ENCODE results near the gene NCKAP5. TPM values are rescaled to one million over a fixed set of nuclear protein-coding genes. Genes with fewer than 3 reads are reported as not detected.

NCKAP5 gene
- total RNA-seq, 1 donor from 2014 or later = 0.46 TPM

DNA sequence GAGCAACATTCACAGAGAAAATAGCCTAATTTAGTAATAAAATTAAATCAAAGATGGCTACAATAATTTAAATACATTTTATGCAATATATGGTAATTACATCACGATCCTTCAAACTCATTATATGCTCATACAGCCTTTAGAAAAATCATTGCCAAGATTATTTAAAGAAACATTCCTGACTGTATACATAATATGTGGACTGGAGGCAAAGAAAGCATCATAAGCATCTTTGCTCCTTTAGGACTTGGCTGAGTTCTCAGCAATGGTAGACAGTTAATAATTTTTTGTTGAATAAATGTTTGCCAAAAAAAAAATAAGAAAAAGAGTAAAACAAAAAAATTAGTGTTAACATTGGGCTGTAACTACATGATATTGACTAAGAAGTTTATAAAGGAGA is 26.9 kb downstream of the NCKAP5 start:
- DNase-seq (ENCODE audit: extremely low spot score, unreplicated experiment) = no peak
- H3K36me3 Mint-ChIP-seq (ENCODE audit: unreplicated experiment) = no peaks in the 10 kb centered on the region
- no peaks in the 10 kb centered on the region for H3K9me3 Mint-ChIP-seq (ENCODE audit: unreplicated experiment)
- H3K27me3 Mint-ChIP-seq (ENCODE audit: unreplicated experiment) = peaks cover 17% of the 10 kb centered on the region
- H3K4me3 Mint-ChIP-seq (ENCODE audit: unreplicated experiment) = no peak overlapping the region
- H3K27ac Mint-ChIP-seq (ENCODE audit: unreplicated experiment) = no peak overlapping the region
- no peaks in the 10 kb centered on the region for H3K4me1 Mint-ChIP-seq (ENCODE audit: unreplicated experiment)
- TF ChIP-seq, protein P1, sequence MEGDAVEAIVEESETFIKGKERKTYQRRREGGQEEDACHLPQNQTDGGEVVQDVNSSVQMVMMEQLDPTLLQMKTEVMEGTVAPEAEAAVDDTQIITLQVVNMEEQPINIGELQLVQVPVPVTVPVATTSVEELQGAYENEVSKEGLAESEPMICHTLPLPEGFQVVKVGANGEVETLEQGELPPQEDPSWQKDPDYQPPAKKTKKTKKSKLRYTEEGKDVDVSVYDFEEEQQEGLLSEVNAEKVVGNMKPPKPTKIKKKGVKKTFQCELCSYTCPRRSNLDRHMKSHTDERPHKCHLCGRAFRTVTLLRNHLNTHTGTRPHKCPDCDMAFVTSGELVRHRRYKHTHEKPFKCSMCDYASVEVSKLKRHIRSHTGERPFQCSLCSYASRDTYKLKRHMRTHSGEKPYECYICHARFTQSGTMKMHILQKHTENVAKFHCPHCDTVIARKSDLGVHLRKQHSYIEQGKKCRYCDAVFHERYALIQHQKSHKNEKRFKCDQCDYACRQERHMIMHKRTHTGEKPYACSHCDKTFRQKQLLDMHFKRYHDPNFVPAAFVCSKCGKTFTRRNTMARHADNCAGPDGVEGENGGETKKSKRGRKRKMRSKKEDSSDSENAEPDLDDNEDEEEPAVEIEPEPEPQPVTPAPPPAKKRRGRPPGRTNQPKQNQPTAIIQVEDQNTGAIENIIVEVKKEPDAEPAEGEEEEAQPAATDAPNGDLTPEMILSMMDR (IDR thresholded peaks at IDR 0.05) = no peak

DNA sequence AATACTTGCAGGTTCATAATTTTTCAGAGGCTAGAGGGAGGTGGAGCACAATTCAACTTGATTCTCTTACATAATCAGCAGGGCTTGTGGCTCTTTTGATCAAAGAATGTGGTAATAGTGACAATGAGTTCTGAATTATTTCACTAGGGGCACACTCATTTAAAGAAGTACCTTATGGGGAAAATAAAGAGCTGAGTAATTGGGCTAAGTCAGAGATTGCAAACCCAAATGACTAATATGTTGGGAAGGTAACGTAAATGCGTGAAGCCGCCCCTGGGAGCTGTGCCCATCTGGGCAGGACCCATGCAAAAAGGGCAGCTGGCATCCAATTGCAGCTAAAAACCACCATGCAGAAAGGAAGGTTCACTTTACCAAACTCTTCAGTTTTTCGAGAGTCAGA is 35.3 kb downstream of the NCKAP5 start:
- Mint-ChIP-seq H3K4me1 (ENCODE audit: unreplicated experiment) (no peaks in the 10 kb centered on the region), H3K4me3 (ENCODE audit: unreplicated experiment) (no peak overlapping the region), H3K9me3 (ENCODE audit: unreplicated experiment) (peaks cover 6% of the 10 kb centered on the region), H3K27me3 (ENCODE audit: unreplicated experiment) (peaks cover 22% of the 10 kb centered on the region), H3K27ac (ENCODE audit: unreplicated experiment) (no peak overlapping the region), H3K36me3 (ENCODE audit: unreplicated experiment) (no peaks in the 10 kb centered on the region)
- TF ChIP-seq, protein P1 (IDR thresholded peaks at IDR 0.05) = no peak
- no peak for DNase-seq (ENCODE audit: extremely low spot score, unreplicated experiment)

DNA sequence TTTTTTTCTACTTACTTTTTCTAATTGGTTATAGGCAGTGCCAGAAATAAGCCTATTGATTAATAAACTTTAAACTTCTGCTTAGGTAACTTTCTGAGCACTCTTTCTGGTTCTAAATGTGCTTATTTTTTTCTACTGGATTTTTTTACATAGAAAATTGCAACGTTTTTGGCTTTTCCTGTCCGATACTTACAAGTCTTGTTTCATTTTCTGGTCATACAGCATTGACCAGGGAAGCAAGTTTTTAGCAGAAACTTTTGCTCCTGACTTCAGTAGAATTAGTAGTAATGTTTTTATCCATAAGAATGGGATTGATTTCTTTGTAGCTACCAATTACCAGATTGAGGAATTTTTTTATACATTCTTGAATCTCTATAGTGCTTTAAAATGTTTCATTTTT is 36.9 kb downstream of the NCKAP5 start:
- Mint-ChIP-seq H3K27me3 (ENCODE audit: unreplicated experiment) (peaks cover 15% of the 10 kb centered on the region), H3K36me3 (ENCODE audit: unreplicated experiment) (no peaks in the 10 kb centered on the region), H3K4me1 (ENCODE audit: unreplicated experiment) (no peaks in the 10 kb centered on the region), H3K9me3 (ENCODE audit: unreplicated experiment) (peaks cover 6% of the 10 kb centered on the region), H3K27ac (ENCODE audit: unreplicated experiment) (no peak overlapping the region), H3K4me3 (ENCODE audit: unreplicated experiment) (no peak overlapping the region)
- TF ChIP-seq, protein P1 (IDR thresholded peaks at IDR 0.05) = no peak
- DNase-seq (ENCODE audit: extremely low spot score, unreplicated experiment) = no peak

DNA sequence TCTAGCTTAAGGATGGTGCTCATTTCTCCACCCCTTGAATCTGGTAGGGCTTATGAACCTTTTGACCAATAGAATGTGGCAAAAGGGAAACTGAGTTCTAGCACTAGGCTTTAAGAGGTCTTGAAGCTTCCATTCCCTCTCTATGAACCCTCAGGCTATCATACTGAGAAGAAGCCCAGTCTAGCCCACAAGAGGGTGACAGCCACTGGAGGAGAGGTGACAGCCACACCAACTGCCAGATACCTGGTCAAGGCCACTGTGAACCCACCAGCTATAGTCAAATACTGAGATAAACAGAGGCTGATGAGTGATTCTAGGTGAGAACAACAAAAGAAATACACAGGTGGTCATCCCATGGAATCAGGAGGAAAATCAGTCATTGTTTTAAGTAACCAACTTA is 37.6 kb downstream of the NCKAP5 start:
- TF ChIP-seq, protein P1 (IDR thresholded peaks at IDR 0.05) = no peak
- peaks cover 15% of the 10 kb centered on the region for H3K27me3 Mint-ChIP-seq (ENCODE audit: unreplicated experiment)
- no peaks in the 10 kb centered on the region for H3K36me3 Mint-ChIP-seq (ENCODE audit: unreplicated experiment)
- H3K27ac Mint-ChIP-seq (ENCODE audit: unreplicated experiment) = no peak overlapping the region
- H3K4me1 Mint-ChIP-seq (ENCODE audit: unreplicated experiment) = no peaks in the 10 kb centered on the region
- H3K4me3 Mint-ChIP-seq (ENCODE audit: unreplicated experiment) = no peak overlapping the region
- DNase-seq (ENCODE audit: extremely low spot score, unreplicated experiment) = no peak
- peaks cover under 1% of the 10 kb centered on the region for H3K9me3 Mint-ChIP-seq (ENCODE audit: unreplicated experiment)

DNA sequence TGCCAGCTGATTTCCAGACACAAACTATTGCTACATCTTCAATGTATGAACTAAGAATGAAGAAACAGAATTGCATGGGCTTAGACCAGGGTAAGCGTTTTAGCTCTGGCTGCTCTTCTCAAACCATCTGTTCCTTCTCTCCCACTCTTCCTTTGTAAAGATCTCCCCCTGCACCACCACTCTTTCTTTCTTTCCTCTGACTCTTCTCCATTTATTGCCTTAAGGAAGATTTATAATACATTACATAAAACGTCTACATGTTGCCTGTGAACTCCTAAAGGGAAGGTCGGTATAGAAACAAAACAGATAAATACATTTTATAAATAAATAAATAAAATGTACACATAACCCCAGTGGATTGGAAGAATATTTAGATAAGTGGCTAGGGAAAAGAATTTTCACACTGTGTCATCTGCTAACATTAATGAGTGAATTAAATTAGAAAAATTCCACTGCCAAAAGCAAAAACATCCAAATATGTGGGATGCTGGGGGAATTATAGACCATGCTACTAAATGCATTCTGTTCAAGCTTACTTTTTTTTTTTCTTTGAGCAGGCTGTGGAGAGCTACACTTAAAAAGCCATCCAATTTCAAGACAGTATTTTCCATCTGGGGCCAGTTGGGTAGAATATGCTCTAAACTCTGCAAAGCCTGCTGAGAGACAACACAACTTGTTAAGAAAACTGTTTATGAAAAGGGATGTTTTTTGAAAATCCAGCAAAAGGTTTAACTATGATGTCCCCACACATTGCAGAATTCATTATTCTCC is 41.5 kb downstream of the NCKAP5 start:
- H3K27ac Mint-ChIP-seq (ENCODE audit: unreplicated experiment) = no peak overlapping the region
- H3K9me3 Mint-ChIP-seq (ENCODE audit: unreplicated experiment) = no peaks in the 10 kb centered on the region
- H3K4me1 Mint-ChIP-seq (ENCODE audit: unreplicated experiment) = no peaks in the 10 kb centered on the region
- TF ChIP-seq, protein P1 (IDR thresholded peaks at IDR 0.05) = no peak
- DNase-seq (ENCODE audit: extremely low spot score, unreplicated experiment) = no peak
- H3K27me3 Mint-ChIP-seq (ENCODE audit: unreplicated experiment) = peaks cover 10% of the 10 kb centered on the region
- H3K4me3 Mint-ChIP-seq (ENCODE audit: unreplicated experiment) = no peak overlapping the region
- H3K36me3 Mint-ChIP-seq (ENCODE audit: unreplicated experiment) = no peaks in the 10 kb centered on the region

Data from osteocyte (in vitro differentiated cells).